Measurements from ENCODE around the gene CAD. TPM values are rescaled to one million over a fixed set of nuclear protein-coding genes. Genes with fewer than 3 reads are reported as not detected.
"Not testable (repeated sequence)": the region's sequence is repeated elsewhere in the genome, so short reads cannot be mapped to it uniquely, and the experiment has no call there.

CAD gene
- total RNA-seq, 1 donor from 2014 or later: 56.5 TPM

- DNase-seq (ENCODE audit: extremely low read depth, low read depth, low spot score): no peak
These were observed 34.6 kb downstream of the CAD start for GRCh38 chr2:27251766-27252165.

GRCh38 chr2:27255187-27255586 lies 38.0 kb downstream of the CAD start:
- no peak for DNase-seq (ENCODE audit: extremely low read depth, low read depth, low spot score)

- no peak for DNase-seq (ENCODE audit: extremely low read depth, low read depth, low spot score)
These were observed 38.5 kb downstream of the CAD start for GRCh38 chr2:27255660-27256059.

- no peak for DNase-seq (ENCODE audit: extremely low read depth, low read depth, low spot score)
These were observed 39.8 kb downstream of the CAD start for GRCh38 chr2:27256855-27257454.

- no peak for DNase-seq (ENCODE audit: extremely low read depth, low read depth, low spot score)
These were observed 40.9 kb downstream of the CAD start for GRCh38 chr2:27258051-27258450.

- no peak for DNase-seq (ENCODE audit: extremely low read depth, low read depth, low spot score)
These were observed 44.2 kb downstream of the CAD start for GRCh38 chr2:27261241-27261925.

GRCh38 chr2:27261926-27262298 lies 44.7 kb downstream of the CAD start:
- DNase-seq (ENCODE audit: extremely low read depth, low read depth, low spot score): no peak

- no peak for DNase-seq (ENCODE audit: extremely low read depth, low read depth, low spot score)
These were observed 45.5 kb downstream of the CAD start, which contains the start of gene SLC30A3 for GRCh38 chr2:27262379-27263286. TSS of gene SLC30A3 (minus strand) at chr2:27263047. CDS start at chr2:27262906, 141 bp downstream.

- DNase-seq (ENCODE audit: extremely low read depth, low read depth, low spot score): no peak
These were observed 46.4 kb downstream of the CAD start for GRCh38 chr2:27263287-27264252.

- DNase-seq (ENCODE audit: extremely low read depth, low read depth, low spot score): no peak
These were observed 47.1 kb downstream of the CAD start for GRCh38 chr2:27264253-27264752.

GRCh38 chr2:27264753-27265535 lies 47.8 kb downstream of the CAD start:
- no peak for DNase-seq (ENCODE audit: extremely low read depth, low read depth, low spot score)

- DNase-seq (ENCODE audit: extremely low read depth, low read depth, low spot score): no peak
These were observed 48.3 kb downstream of the CAD start for GRCh38 chr2:27265536-27265870.

GRCh38 chr2:27268296-27268695 lies 51.1 kb downstream of the CAD start:
- DNase-seq (ENCODE audit: extremely low read depth, low read depth, low spot score): not testable (repeated sequence)

- DNase-seq (ENCODE audit: extremely low read depth, low read depth, low spot score): no peak
These were observed 53.0 kb downstream of the CAD start for GRCh38 chr2:27270131-27270530.

GRCh38 chr2:27270670-27271069 lies 53.5 kb downstream of the CAD start:
- no peak for DNase-seq (ENCODE audit: extremely low read depth, low read depth, low spot score)

- no peak for DNase-seq (ENCODE audit: extremely low read depth, low read depth, low spot score)
These were observed 54.6 kb downstream of the CAD start for GRCh38 chr2:27271631-27272340.

GRCh38 chr2:27272537-27273522 lies 55.7 kb downstream of the CAD start:
- DNase-seq (ENCODE audit: extremely low read depth, low read depth, low spot score): not testable (repeated sequence)
